ENCODE results near the gene LCA5L. TPM values are rescaled to one million over a fixed set of nuclear protein-coding genes. Genes with fewer than 3 reads are reported as not detected.
"Not testable (repeated sequence)": the region's sequence is repeated elsewhere in the genome, so short reads cannot be mapped to it uniquely, and the experiment has no call there.

The LCA5L gene
- polyA plus RNA-seq, 4 donors, result 0.85 to 1.5 TPM; not detected in 2

GRCh38 chr21:39387461-39388037 lies 58.0 kb downstream of the LCA5L start:
- Histone ChIP-seq H3K27me3 (ENCODE audit: control insufficient read depth in 3 of 3, insufficient read depth in 3 of 3, low read length in 3 of 3) (no peaks in the 10 kb centered on the region), H3K9me3 (ENCODE audit: control insufficient read depth in 2 of 2, insufficient read depth in 1 of 2, low read depth in 1 of 2, low read length in 1 of 2) (peaks cover 0 to 2% of the 10 kb centered on the region in 2 donors), H3K4me3 (ENCODE audit: low read depth in 1 of 3, low read length in 3 of 3) (peak overlapping the region in 2 of 3 donors; percentile 39 to 43), H3K36me3 (ENCODE audit: control insufficient read depth in 3 of 3, insufficient read depth in 2 of 3, low read depth in 1 of 3, low read length in 3 of 3) (peaks cover 7 to 27% (median 9%) of the 10 kb centered on the region in 3 donors), H3K4me1 (ENCODE audit: control insufficient read depth in 3 of 3, insufficient read depth in 2 of 3, low read depth in 1 of 3, low read length in 2 of 3) (peaks cover 3 to 20% (median 4%) of the 10 kb centered on the region in 3 donors), H3K27ac (ENCODE audit: low read depth in 1 of 3, low read length in 2 of 3) (peak overlapping the region in 2 of 3 donors; percentile 73 to 77)
- no peak for FAIRE-seq
- 12 to 26% (median 20%) methylated on average over 21 of the region's 21 CpGs for WGBS, 3 donors
- DNase-seq, result peak; percentile 84 to 91

- Histone ChIP-seq H3K27ac (ENCODE audit: low read depth in 1 of 3, low read length in 2 of 3) (peak overlapping the region in 1 of 3 donors; percentile 87), H3K4me1 (ENCODE audit: control insufficient read depth in 3 of 3, insufficient read depth in 2 of 3, low read depth in 1 of 3, low read length in 2 of 3) (peaks cover 3 to 20% (median 4%) of the 10 kb centered on the region in 3 donors), H3K36me3 (ENCODE audit: control insufficient read depth in 3 of 3, insufficient read depth in 2 of 3, low read depth in 1 of 3, low read length in 3 of 3) (peaks cover under 1 to 20% (median 3%) of the 10 kb centered on the region in 3 donors), H3K9me3 (ENCODE audit: control insufficient read depth in 2 of 2, insufficient read depth in 1 of 2, low read depth in 1 of 2, low read length in 1 of 2) (peaks cover 0 to 2% of the 10 kb centered on the region in 2 donors), H3K27me3 (ENCODE audit: control insufficient read depth in 3 of 3, insufficient read depth in 3 of 3, low read length in 3 of 3) (no peaks in the 10 kb centered on the region), H3K4me3 (ENCODE audit: low read depth in 1 of 3, low read length in 3 of 3) (no peak overlapping the region)
- DNase-seq (no peak), FAIRE-seq (no peak)
- WGBS, 3 donors, result 91 to 95% (median 93%) methylated on average over 11 of the region's 11 CpGs
Observed at GRCh38 chr21:39386899-39387298, 58.7 kb downstream of the LCA5L start.

GRCh38 chr21:39386194-39386593 lies 59.4 kb downstream of the LCA5L start:
- H3K4me3 ChIP-seq (ENCODE audit: low read depth in 1 of 3, low read length in 3 of 3), result peak overlapping the region in 2 of 3 donors; percentile 25 to 41
- peaks cover 0 to 2% of the 10 kb centered on the region in 2 donors for H3K9me3 ChIP-seq (ENCODE audit: control insufficient read depth in 2 of 2, insufficient read depth in 1 of 2, low read depth in 1 of 2, low read length in 1 of 2)
- peaks cover 3 to 22% (median 4%) of the 10 kb centered on the region in 3 donors for H3K4me1 ChIP-seq (ENCODE audit: control insufficient read depth in 3 of 3, insufficient read depth in 2 of 3, low read depth in 1 of 3, low read length in 2 of 3)
- DNase-seq (no peak), FAIRE-seq (no peak)
- H3K36me3 ChIP-seq (ENCODE audit: control insufficient read depth in 3 of 3, insufficient read depth in 2 of 3, low read depth in 1 of 3, low read length in 3 of 3), result peaks cover 0 to 16% (median 0%) of the 10 kb centered on the region in 3 donors
- whole genome bisulfite sequencing, 3 donors, result 60 to 68% (median 66%) methylated on average over 13 of the region's 13 CpGs
- H3K27ac ChIP-seq (ENCODE audit: low read depth in 1 of 3, low read length in 2 of 3), result peak overlapping the region; percentile 74 to 87 (median 76)
- no peaks in the 10 kb centered on the region for H3K27me3 ChIP-seq (ENCODE audit: control insufficient read depth in 3 of 3, insufficient read depth in 3 of 3, low read length in 3 of 3)

- H3K4me3 ChIP-seq (ENCODE audit: low read depth in 1 of 3, low read length in 3 of 3), result peak overlapping the region in 2 of 3 donors; percentile 25 to 41
- WGBS, 3 donors, result 34 to 58% (median 35%) methylated on average over 48 to 50 of the region's 50 CpGs
- DNase-seq (peak; percentile 94 to 99), FAIRE-seq (no peak)
- H3K27ac ChIP-seq (ENCODE audit: low read depth in 1 of 3, low read length in 2 of 3), result peak overlapping the region; percentile 74 to 87 (median 76)
- H3K4me1 ChIP-seq (ENCODE audit: control insufficient read depth in 3 of 3, insufficient read depth in 2 of 3, low read depth in 1 of 3, low read length in 2 of 3), result peaks cover 3 to 25% (median 4%) of the 10 kb centered on the region in 3 donors
- H3K36me3 ChIP-seq (ENCODE audit: control insufficient read depth in 3 of 3, insufficient read depth in 2 of 3, low read depth in 1 of 3, low read length in 3 of 3), result peaks cover 0 to 12% (median 0%) of the 10 kb centered on the region in 3 donors
- no peaks in the 10 kb centered on the region for H3K27me3 ChIP-seq (ENCODE audit: control insufficient read depth in 3 of 3, insufficient read depth in 3 of 3, low read length in 3 of 3)
- H3K9me3 ChIP-seq (ENCODE audit: control insufficient read depth in 2 of 2, insufficient read depth in 1 of 2, low read depth in 1 of 2, low read length in 1 of 2), result peaks cover 0 to 2% of the 10 kb centered on the region in 2 donors
Observed at GRCh38 chr21:39385299-39386145, 60.1 kb downstream of the LCA5L start.

GRCh38 chr21:39384674-39385298 lies 60.8 kb downstream of the LCA5L start:
- H3K4me3 ChIP-seq (ENCODE audit: low read depth in 1 of 3, low read length in 3 of 3), result peak overlapping the region in 2 of 3 donors; percentile 25 to 26
- WGBS, 3 donors, result 62 to 82% (median 65%) methylated on average over 13 of the region's 13 CpGs
- FAIRE-seq, result no peak
- peaks cover 0 to 9% (median 0%) of the 10 kb centered on the region in 3 donors for H3K36me3 ChIP-seq (ENCODE audit: control insufficient read depth in 3 of 3, insufficient read depth in 2 of 3, low read depth in 1 of 3, low read length in 3 of 3)
- H3K9me3 ChIP-seq (ENCODE audit: control insufficient read depth in 2 of 2, insufficient read depth in 1 of 2, low read depth in 1 of 2, low read length in 1 of 2), result peaks cover 0 to 2% of the 10 kb centered on the region in 2 donors
- H3K27ac ChIP-seq (ENCODE audit: low read depth in 1 of 3, low read length in 2 of 3), result peak overlapping the region; percentile 61 to 75 (median 62)
- no peaks in the 10 kb centered on the region for H3K27me3 ChIP-seq (ENCODE audit: control insufficient read depth in 3 of 3, insufficient read depth in 3 of 3, low read length in 3 of 3)
- peak in 1 of 2 donors; percentile 9 for DNase-seq
- H3K4me1 ChIP-seq (ENCODE audit: control insufficient read depth in 3 of 3, insufficient read depth in 2 of 3, low read depth in 1 of 3, low read length in 2 of 3), result peaks cover 3 to 25% (median 4%) of the 10 kb centered on the region in 3 donors

GRCh38 chr21:39382096-39382495 lies 63.5 kb downstream of the LCA5L start:
- not testable (repeated sequence) for H3K9me3 ChIP-seq (ENCODE audit: control insufficient read depth in 2 of 2, insufficient read depth in 1 of 2, low read depth in 1 of 2, low read length in 1 of 2); H3K27me3 ChIP-seq (ENCODE audit: control insufficient read depth in 3 of 3, insufficient read depth in 3 of 3, low read length in 3 of 3); H3K4me3 ChIP-seq (ENCODE audit: low read depth in 1 of 3, low read length in 3 of 3); FAIRE-seq; H3K27ac ChIP-seq (ENCODE audit: low read depth in 1 of 3, low read length in 2 of 3); H3K36me3 ChIP-seq (ENCODE audit: control insufficient read depth in 3 of 3, insufficient read depth in 2 of 3, low read depth in 1 of 3, low read length in 3 of 3); DNase-seq
- WGBS, 3 donors, result 82 to 93% (median 87%) methylated on average over 7 of the region's 7 CpGs
- peaks cover 2 to 16% (median 3%) of the 10 kb centered on the region in 3 donors for H3K4me1 ChIP-seq (ENCODE audit: control insufficient read depth in 3 of 3, insufficient read depth in 2 of 3, low read depth in 1 of 3, low read length in 2 of 3)

- FAIRE-seq (no peak), DNase-seq (peak in 1 of 2 donors; percentile 17)
- peaks cover 0 to 9% (median 0%) of the 10 kb centered on the region in 3 donors for H3K36me3 ChIP-seq (ENCODE audit: control insufficient read depth in 3 of 3, insufficient read depth in 2 of 3, low read depth in 1 of 3, low read length in 3 of 3)
- peak overlapping the region; percentile 92 to 96 (median 94) for H3K27ac ChIP-seq (ENCODE audit: low read depth in 1 of 3, low read length in 2 of 3)
- WGBS, 3 donors, result 11 to 28% (median 20%) methylated on average over 12 of the region's 12 CpGs
- peaks cover 0 to 7% (median 2%) of the 10 kb centered on the region in 3 donors for H3K4me1 ChIP-seq (ENCODE audit: control insufficient read depth in 3 of 3, insufficient read depth in 2 of 3, low read depth in 1 of 3, low read length in 2 of 3)
- H3K9me3 ChIP-seq (ENCODE audit: control insufficient read depth in 2 of 2, insufficient read depth in 1 of 2, low read depth in 1 of 2, low read length in 1 of 2), result peaks cover 0 to 2% of the 10 kb centered on the region in 2 donors
- peak overlapping the region; percentile 76 to 98 (median 88) for H3K4me3 ChIP-seq (ENCODE audit: low read depth in 1 of 3, low read length in 3 of 3)
- H3K27me3 ChIP-seq (ENCODE audit: control insufficient read depth in 3 of 3, insufficient read depth in 3 of 3, low read length in 3 of 3), result no peaks in the 10 kb centered on the region
Observed at GRCh38 chr21:39381009-39381408, 64.6 kb downstream of the LCA5L start.
